ENCODE data around the gene AP3D1.
"Not testable (repeated sequence)": the region's sequence is repeated elsewhere in the genome, so short reads cannot be mapped to it uniquely, and the experiment has no call there.

AP3D1 gene

GRCh38 chr19:2108251-2109016 is 42.9 kb downstream of the AP3D1 start:
- no peak for DNase-seq

DNA sequence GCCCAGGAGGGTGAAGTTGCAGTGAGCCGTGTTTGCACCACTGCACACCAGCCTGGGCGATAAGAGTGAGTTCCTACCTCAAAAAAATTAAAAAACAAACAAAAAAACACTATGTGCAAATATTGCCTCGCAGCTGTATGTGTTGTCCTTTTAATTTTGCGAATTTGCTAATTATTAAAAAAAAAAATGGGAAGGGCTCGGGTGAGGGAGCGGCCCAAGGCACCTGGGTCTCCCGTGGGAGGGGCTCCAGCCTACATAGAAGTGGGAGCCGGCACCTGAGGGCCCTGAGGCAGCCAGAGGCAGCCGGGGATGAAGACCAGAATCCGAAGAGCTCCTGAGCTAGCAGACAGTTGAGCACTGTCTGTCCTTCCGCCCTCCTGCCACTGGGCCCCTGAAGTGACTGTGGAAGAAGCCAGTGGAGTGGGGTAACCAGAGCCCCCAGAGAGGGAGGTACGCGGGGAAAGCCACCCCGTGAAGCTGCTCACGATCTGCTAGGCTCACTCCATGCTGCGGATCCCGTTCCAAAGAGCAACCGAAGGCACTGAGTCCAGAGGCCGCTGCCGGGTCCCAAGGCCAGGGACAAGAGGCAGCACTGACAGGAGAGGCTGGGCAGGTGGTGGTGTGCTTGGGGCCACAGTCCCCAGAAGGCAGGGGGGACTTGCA is 48.2 kb downstream of the AP3D1 start:
- DNase-seq, result no peak

GRCh38 chr19:2101417-2102335 is 49.7 kb downstream of the AP3D1 start:
- no peak for DNase-seq

- no peak for DNase-seq
These were observed 50.7 kb downstream of the AP3D1 start for GRCh38 chr19:2100719-2101061.

- no peak for DNase-seq
These were observed 51.2 kb downstream of the AP3D1 start for GRCh38 chr19:2099937-2100718.

GRCh38 chr19:2099054-2099501 is 52.3 kb downstream of the AP3D1 start:
- DNase-seq, result no peak

- no peak for DNase-seq
These were observed 53.5 kb downstream of the AP3D1 start for GRCh38 chr19:2097886-2098327.

GRCh38 chr19:2097203-2097885 is 54.0 kb downstream of the AP3D1 start:
- no peak for DNase-seq

DNA sequence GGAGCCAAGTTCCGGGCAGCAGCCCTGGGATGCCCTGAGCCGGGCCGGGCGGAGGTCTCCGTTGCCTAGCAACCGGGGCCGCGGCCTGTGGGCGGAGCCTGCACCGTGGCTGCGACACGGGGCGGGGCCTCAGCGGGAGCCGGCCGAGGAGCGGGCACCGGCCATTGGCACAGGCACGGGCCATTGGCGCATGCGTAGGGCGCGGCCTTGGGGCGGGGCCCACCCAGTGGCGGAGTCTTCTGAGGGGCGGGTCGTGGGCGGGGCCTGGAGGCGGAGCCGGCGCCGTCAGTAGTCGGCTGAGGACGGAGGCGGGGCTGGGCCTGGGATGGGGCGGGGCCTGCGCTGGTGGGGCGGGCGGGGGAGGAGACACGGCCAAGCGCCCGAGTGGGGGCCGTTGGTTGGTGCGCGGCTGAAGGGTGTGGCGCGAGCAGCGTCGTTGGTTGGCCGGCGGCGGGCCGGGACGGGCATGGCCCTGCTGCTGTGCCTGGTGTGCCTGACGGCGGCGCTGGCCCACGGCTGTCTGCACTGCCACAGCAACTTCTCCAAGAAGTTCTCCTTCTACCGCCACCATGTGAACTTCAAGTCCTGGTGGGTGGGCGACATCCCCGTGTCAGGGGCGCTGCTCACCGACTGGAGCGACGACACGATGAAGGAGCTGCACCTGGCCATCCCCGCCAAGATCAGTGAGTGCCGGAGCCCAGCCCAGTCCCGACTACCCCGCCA is 54.7 kb downstream of the AP3D1 start, which contains the start of gene IZUMO4:
Gene IZUMO4, plus strand, starts transcription at position 436 of the 723 bp plus-strand sequence. Its CDS starts 31 bp downstream, at position 467.
- DNase-seq, result peak; percentile 100

GRCh38 chr19:2096034-2096479 is 55.3 kb downstream of the AP3D1 start, which contains the start of gene MOB3A:
TSS of gene MOB3A (minus strand) at chr19:2096326. CDS start at chr19:2078560, 17,766 bp downstream.
- DNase-seq, result no peak

GRCh38 chr19:2091926-2092525 is 59.3 kb downstream of the AP3D1 start:
- DNase-seq, result not testable (repeated sequence)

GRCh38 chr19:2089727-2090053 is 61.7 kb downstream of the AP3D1 start:
- no peak for DNase-seq

DNA sequence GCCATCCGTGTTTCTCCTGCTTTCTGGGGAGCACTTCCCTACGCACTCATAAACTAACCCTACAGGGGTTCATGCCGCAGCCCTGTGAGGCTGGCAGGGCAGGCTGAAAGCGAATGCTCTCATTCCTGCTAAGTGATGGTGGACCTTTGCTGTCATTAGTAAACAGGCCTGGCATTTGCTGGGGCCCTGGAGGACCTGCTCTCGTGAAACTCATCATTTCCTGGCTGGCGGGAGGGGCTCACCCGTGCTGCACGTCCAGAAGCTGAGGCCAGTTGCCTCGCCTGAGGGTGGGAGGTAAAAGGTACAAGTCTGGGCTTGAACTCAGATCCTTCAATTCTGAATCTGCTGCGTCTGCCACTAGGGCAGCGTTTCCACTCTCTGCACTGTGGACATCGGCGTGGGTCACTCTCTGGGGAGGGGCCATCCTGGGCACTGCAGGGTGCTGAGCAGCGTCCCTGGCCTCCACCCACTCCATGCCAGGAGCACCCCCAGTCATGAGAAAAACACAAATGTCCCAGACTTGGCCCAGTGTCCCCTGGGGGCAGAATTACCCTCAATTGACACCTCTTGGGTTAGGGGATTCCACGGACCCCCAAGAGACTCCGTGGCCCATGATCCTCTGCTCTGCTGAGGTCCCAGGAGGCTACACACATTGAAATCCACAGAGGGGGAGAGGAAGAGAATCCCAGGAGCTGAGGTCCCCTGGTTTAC is 62.2 kb downstream of the AP3D1 start:
- DNase-seq, result no peak

DNA sequence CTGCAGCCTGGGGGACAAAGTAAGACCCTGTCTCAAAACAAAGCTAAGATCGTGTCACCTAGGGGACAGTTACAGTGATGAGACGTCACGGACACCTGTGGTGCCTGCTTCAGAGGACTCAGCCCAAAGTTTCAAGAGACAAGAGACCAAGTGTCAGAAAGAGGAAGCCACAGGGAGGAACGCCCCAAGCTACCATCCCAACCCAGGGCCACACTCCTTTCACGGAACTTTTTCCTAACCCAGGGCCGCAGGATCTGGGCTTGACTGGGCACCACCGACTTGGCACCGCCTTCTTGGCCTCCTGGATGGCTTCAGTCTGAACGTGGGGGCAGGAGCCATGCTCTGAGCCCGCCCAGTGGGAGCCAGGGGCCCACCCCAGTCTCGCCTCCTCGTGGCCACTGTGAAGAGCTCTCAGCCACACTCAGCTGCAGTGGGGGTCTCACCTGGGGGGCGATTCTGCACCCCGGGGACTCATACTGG is 63.7 kb downstream of the AP3D1 start:
- peak; percentile 67 for DNase-seq

DNA sequence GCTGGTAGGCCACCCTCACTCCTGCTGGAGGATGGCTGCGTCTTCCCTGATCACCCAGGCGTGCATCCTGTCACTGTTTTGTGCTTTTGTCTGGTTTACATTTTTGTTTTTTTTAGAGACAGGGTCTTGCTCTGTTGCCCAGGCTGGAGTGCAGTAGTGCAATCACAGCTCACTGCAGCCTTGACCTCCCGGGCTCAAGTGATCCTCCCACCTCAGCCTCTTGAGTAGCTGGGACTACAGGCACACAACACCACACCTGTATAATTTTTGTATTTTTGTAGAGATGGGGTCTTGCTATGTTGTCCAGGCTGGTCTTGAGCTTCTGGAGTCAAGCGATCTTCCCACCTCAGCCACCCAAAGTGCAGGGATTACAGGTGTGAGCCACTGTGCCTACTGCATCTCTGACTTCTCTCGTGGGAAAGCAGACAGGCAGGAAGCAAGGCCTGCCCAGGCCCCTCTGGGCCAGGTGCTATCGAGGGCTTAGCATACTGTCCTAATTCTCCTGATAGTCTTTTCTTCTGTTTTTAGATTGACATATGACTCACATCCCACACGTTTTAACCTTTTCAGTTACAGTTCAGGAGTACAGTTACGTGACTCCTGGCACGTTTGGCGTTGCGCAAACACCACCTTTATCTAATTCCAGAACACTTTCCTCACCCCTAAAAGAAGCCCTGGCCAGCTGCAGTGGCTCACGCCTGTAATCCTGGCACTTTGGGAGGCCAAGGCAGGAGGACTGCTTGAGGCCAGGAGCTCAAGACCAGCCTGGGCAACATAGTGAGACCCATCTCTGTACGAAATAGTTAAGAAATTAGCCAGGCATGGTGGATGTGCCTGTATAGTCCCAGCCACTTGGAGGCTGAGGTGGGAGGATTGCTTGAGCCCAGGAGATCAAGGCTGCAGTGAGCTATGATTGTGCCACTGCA is 64.4 kb downstream of the AP3D1 start:
- peak; percentile 71 for DNase-seq

DNA sequence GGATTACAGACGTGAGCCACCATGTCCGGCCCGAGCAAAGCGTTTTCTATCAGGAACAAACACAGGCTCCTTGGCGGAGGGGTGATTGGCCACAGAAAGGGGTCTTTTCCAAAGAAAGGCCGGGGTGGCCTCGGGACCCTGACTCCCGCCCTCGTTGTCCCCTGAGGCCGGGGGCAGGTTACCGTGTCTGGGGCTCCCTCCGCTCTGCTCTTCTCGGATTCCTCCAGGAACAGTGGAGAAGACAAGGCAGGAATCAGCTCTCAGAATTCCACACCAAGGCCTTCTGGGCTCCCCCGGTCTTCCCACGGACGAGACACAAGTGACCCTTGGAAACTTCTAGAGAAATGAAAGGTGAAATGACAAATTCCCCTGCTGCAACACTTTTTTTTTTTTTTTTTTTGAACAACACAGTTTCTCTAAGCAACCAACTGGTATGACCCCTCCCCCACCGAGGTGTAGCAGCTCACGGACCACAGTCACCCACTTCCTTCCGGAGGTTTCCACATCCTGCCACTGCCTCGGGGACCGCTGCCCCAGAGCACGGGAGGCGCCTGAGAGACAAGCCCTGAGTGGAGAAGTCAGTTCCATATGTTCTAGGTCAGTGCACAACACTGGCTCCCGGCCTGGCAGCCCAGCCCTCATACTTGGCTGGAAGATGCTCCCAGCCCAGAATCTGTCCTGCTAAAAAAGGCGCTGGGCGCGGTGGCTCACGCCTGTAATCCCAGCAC is 66.2 kb downstream of the AP3D1 start:
- peak; percentile 92 for DNase-seq

DNA sequence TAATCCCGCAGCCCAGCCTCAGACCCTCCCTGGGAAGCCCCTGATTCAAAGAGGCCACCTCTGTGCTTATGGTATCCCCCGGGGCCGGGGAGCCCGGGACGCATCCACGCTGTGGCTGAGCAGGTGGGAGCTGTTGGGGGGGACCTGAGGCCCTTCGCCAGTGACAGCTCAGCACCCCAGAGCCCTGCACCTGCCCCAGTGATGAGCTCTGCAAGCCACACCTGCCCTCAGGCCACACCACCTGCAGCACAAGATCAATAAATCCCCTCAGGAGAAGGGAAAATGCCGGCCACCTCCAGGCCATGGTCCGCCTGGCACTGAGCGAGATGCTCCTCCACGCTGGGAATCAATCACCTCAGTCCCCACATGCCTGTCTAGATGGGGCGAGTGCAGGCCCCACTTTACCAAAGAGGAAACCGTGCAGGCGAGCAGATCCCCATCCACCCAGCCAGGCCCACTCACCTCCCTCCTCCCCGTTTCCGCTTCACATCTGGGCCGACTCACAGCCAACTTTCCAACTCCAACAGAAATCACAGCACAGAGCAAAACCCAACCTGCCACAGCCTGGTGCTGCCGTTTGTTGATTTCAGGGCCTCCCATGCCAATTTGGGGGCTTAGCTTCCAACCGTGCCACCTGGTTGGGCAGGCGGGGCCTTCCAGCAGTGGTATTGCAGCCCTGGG is 68.1 kb downstream of the AP3D1 start:
- DNase-seq, result peak; percentile 84

Measured in activated CD8-positive, alpha-beta memory T cell treated with anti-CD3 and anti-CD28 coated beads for 24 hours (primary cell).